Adrenal gland (tissue), 12 donors: ENCODE measurements around the gene PGC. TPM values are rescaled to one million over a fixed set of nuclear protein-coding genes. Genes with fewer than 3 reads are reported as not detected.

ENCODE experiments used
- DNase-seq, 7 donors: peaks; one replicate each; pipeline ENCODE4 v3.0.0-alpha.2; 2019 to 2020
- H3K27ac ChIP-seq, 5 donors: fragments of 200-600 bp; sonication (generic) in 4 of 5; 1 replicate in 3 of 5; 2 replicates in 2 of 5; pipeline versions ENCODE4 v1.5.1 to v1.8.0; 2016 to 2020; ENCODE audit warnings: mild to moderate bottlenecking in 1 of 5
- H3K27me3 ChIP-seq: fragments of 200-600 bp; 2 replicates; pipeline ENCODE4 v1.8.0; 2021
- H3K36me3 ChIP-seq, 2 donors: fragments of 200-600 bp; replicated peaks in 1 of 2; 1 replicate in 1 of 2; 2 replicates in 1 of 2; pipeline versions ENCODE4 v1.5.1 to v1.8.0; 2018 to 2022
- H3K4me1 ChIP-seq, 2 donors: fragments of 200-600 bp; replicated peaks in 1 of 2; 1 replicate in 1 of 2; 2 replicates in 1 of 2; pipeline versions ENCODE4 v1.5.1 to v1.8.0; 2018 to 2021
- H3K4me3 ChIP-seq, 4 donors: fragments of 200-600 bp; sonication (generic) in 3 of 4; one replicate each; pipeline ENCODE4 v1.5.1; 2016 to 2018
- H3K9me3 ChIP-seq, 3 donors: fragments of 200-600 bp; sonication (generic) in 1 of 3; replicated peaks in 1 of 3; 1 replicate in 2 of 3; 2 replicates in 1 of 3; pipeline versions ENCODE4 v1.5.1 to v1.8.0; 2016 to 2021
- CTCF ChIP-seq, 6 experiments: fragments of 450-650 bp in 4 of 6; fragments of 200-600 bp in 2 of 6; sonication (generic) in 1 of 6; IDR thresholded peaks; 1 replicate in 5 of 6; 2 replicates in 1 of 6; pipeline versions ENCODE4 v1.5.1 to v1.8.0; 2016 to 2021; ENCODE audit warnings: antibody characterized with exemption in 6 of 6, mild to moderate bottlenecking in 2 of 6, moderate library complexity in 1 of 6
- POLR2A ChIP-seq, 2 donors: fragments of 450-650 bp; IDR thresholded peaks; one replicate each; pipeline ENCODE4 v1.6.1; 2017; ENCODE audit warnings: antibody characterized with exemption in 2 of 2, mild to moderate bottlenecking in 2 of 2, moderate library complexity in 1 of 2
- WGBS, 4 donors: extraction: QIAGEN DNeasy Blood & Tissue Kit in 2 of 4; methylation state at CpG; one replicate each; pipeline versions ENCODE4 v1.1.5 to v1.1.7; 2013 to 2017; 5-methylcytosine and 5-hydroxymethylcytosine counted together
- intact Hi-C, 2 donors: fragments of 100-400 bp; cut with DNase I; formaldehyde crosslinking; loops; one replicate each; pipeline versions ENCODE4 v1.14.1 to v1.15.0; 2022 to 2023
- polyA plus RNA-seq, 3 donors: library from polyadenylated mRNA; stranded (reverse); fragments of 200-250 nt in 2 of 3; fragments of 350-450 nt in 1 of 3; fragmentation: Illumina TruSeq in 1 of 3; extraction: RNeasy Lipid Tissue Mini Kit (QIAGEN cat#74804) in 1 of 3; gene quantifications; one replicate each; pipeline ENCODE4 v1.2.3, GENCODE V29; 2013 to 2014
- total RNA-seq, 9 donors: library from RNA; depleted of rRNA in 4 of 9; stranded (reverse); fragments of >200 nt in 4 of 9; fragments of 120-200 nt in 1 of 9; fragmentation: NEBNext Ultra II Directional in 1 of 9; extraction: Animal tissue kit (Norgen Biotek cat#: 25700) in 1 of 9; gene quantifications; one replicate each; pipeline versions ENCODE4 v1.1.0 to v1.2.4, GENCODE V29; 2013 to 2023
- donor health status: healthy with polysubstance abuse.
- donor health status: Bipolar disorder and iron deficiency.
- donor health status: DM: yes; HTN: yes; CAD: no.
- donor health status: DM: no; HTN: no; CAD: no.
- donor health status: DM: no; HTN: no; CAD: no.
- donor health status: DM: yes; HTN: yes; CAD: no.

PGC gene
- total and polyA plus RNA-seq, 12 donors, result 0.57 to 1.6 (median 1.1) TPM; not detected in 8

GRCh38 chr6:41748542-41748941, 1.3 kb upstream of the PGC start:
- DNase-seq, result no peak
- Histone ChIP-seq H3K9me3 (no peaks in the 10 kb centered on the region), H3K4me3 (no peak overlapping the region), H3K27me3 (no peaks in the 10 kb centered on the region), H3K27ac (no peak overlapping the region), H3K36me3 (no peaks in the 10 kb centered on the region), H3K4me1 (no peaks in the 10 kb centered on the region)
- no peak for TF ChIP-seq POLR2A (IDR thresholded peaks at IDR 0.05)
- no peak for TF ChIP-seq CTCF (IDR thresholded peaks at IDR 0.05)
- WGBS, 4 donors, result 78 to 87% (median 80%) methylated on average over 3 of the region's 3 CpGs
- intact Hi-C loops, result no loop called here

GRCh38 chr6:41748102-41748477, 893 bp upstream of the PGC start:
- Histone ChIP-seq H3K9me3 (no peaks in the 10 kb centered on the region), H3K27ac (no peak overlapping the region), H3K4me3 (no peak overlapping the region), H3K4me1 (no peaks in the 10 kb centered on the region), H3K36me3 (no peaks in the 10 kb centered on the region), H3K27me3 (no peaks in the 10 kb centered on the region)
- intact Hi-C loops, result no loop called here
- no peak for DNase-seq
- WGBS, 4 donors, result 86 to 89% (median 88%) methylated on average over 6 of the region's 6 CpGs
- TF ChIP-seq CTCF (IDR thresholded peaks at IDR 0.05), result no peak
- TF ChIP-seq POLR2A (IDR thresholded peaks at IDR 0.05), result no peak

GRCh38 chr6:41746107-41746506, 1.1 kb downstream of the PGC start:
- no peak for DNase-seq
- H3K4me3 ChIP-seq, result no peak overlapping the region
- H3K4me1 ChIP-seq, result no peaks in the 10 kb centered on the region
- H3K27me3 ChIP-seq, result no peaks in the 10 kb centered on the region
- H3K9me3 ChIP-seq, result no peaks in the 10 kb centered on the region
- no peak overlapping the region for H3K27ac ChIP-seq
- intact Hi-C loops, result no loop called here
- TF ChIP-seq POLR2A (IDR thresholded peaks at IDR 0.05) (no peak), CTCF (IDR thresholded peaks at IDR 0.05) (no peak)
- H3K36me3 ChIP-seq, result no peaks in the 10 kb centered on the region
- 93 to 96% (median 96%) methylated on average over 9 to 10 of the region's 10 CpGs for WGBS, 4 donors

- H3K4me1 ChIP-seq, result no peaks in the 10 kb centered on the region
- H3K4me3 ChIP-seq, result no peak overlapping the region
- TF ChIP-seq POLR2A (IDR thresholded peaks at IDR 0.05) (no peak), CTCF (IDR thresholded peaks at IDR 0.05) (no peak)
- no peaks in the 10 kb centered on the region for H3K9me3 ChIP-seq
- H3K27ac ChIP-seq, result no peak overlapping the region
- H3K36me3 ChIP-seq, result no peaks in the 10 kb centered on the region
- H3K27me3 ChIP-seq, result no peaks in the 10 kb centered on the region
- DNase-seq, result no peak
- intact Hi-C loops, result no loop called here
- 85 to 97% (median 92%) methylated on average over 3 to 7 of the region's 7 CpGs for whole genome bisulfite sequencing, 4 donors
These were observed 2.9 kb downstream of the PGC start for GRCh38 chr6:41744236-41744787.
